ENCODE results near the gene EIF2B2.

- TF ChIP-seq EZH2 (IDR thresholded peaks at IDR 0.05; ENCODE audit: low read length, unreplicated experiment), result no peak
- TF ChIP-seq EZH2phosphoT487 (IDR thresholded peaks at IDR 0.05; ENCODE audit: borderline replicate concordance, low read length), result no peak
Observed at GRCh38 chr14:74962046-74962445, 40.7 kb upstream of the EIF2B2 start.
